ENCODE data around the gene PRCD.

DNA sequence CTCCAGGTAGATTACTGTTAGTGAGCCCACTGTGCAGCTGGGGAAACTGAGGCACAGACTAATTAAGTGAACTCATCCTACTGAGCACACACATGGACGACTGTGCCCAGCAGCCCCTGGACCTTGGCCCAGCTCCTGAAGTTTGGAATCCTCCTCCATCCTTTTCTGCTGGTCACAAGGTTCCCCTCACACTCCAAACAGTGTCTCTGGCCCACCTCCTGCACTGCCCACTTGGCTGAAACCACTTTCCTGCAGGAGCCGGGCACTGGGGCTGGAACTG, 42.2 kb upstream of the PRCD start:
- TF ChIP-seq EP300 (IDR thresholded peaks at IDR 0.05) (no peak), POLR2A (IDR thresholded peaks at IDR 0.05) (no peak)

All from stomach (tissue), 4 donors.